ENCODE data around the gene TCF19.

The TCF19 gene

DNA sequence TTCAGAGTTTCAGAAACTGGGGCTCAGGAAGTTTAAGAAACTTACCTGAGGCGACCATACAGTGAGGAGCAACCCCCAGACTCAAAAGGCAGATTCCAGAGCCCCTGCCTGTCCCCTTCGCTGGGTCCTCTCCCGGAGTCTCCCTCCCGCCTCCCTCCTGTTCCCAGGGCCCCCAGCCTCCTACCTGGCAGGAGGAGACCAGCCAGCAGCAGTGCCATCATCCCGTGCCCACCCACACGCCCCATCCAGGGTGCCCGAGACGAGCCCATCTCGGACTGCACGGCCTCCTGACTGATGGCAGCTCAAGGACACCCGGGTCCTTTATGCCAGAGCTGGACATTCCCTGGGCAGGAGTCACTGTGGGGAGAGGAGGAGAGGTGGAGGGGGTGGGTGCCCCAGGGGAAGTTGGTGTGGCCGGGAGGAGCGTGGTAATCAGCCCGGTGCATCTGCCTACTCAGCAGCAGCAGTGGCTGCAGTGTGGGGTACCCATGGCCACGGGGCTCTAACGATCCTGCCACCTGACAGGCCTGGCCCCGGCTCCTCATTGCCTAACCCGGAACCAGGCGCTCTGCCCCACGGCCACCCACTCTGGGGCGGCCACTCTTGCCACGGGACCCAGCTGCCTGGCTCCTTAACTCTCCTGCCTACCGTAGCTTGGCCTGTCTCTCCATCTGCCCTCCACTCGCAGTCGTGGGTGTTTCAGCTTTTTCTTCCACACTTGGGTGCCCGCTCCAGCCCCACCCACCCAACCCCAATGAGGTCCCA lies 38.1 kb upstream of the TCF19 start, which contains the start of gene CDSN:
Gene CDSN (minus strand): TSS at position 296 of the 765 bp plus-strand sequence. CDS start 27 bp downstream, at position 269.
- TF ChIP-seq, protein P1, sequence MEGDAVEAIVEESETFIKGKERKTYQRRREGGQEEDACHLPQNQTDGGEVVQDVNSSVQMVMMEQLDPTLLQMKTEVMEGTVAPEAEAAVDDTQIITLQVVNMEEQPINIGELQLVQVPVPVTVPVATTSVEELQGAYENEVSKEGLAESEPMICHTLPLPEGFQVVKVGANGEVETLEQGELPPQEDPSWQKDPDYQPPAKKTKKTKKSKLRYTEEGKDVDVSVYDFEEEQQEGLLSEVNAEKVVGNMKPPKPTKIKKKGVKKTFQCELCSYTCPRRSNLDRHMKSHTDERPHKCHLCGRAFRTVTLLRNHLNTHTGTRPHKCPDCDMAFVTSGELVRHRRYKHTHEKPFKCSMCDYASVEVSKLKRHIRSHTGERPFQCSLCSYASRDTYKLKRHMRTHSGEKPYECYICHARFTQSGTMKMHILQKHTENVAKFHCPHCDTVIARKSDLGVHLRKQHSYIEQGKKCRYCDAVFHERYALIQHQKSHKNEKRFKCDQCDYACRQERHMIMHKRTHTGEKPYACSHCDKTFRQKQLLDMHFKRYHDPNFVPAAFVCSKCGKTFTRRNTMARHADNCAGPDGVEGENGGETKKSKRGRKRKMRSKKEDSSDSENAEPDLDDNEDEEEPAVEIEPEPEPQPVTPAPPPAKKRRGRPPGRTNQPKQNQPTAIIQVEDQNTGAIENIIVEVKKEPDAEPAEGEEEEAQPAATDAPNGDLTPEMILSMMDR (conservative IDR thresholded peaks at IDR 0.05; ENCODE audit: low read depth) = no peak
- H3K27ac ChIP-seq = peak within 1 kb of the TSS; percentile 91
- DNase-seq (ENCODE audit: low spot score) = no peak
- ChIA-PET POLR2A (ENCODE audit: low non-redundant PET) (interaction anchor here (0.5 kb wide), 2 partner anchors 268 to 477 kb away, joined by 3 read pairs; no protein-coding TSS in a partner anchor), CTCF (interaction anchor here (0.6 to 1.1 kb wide), 2 partner anchors 28 to 205 kb away, joined by 3 read pairs; no protein-coding TSS in a partner anchor)

DNA sequence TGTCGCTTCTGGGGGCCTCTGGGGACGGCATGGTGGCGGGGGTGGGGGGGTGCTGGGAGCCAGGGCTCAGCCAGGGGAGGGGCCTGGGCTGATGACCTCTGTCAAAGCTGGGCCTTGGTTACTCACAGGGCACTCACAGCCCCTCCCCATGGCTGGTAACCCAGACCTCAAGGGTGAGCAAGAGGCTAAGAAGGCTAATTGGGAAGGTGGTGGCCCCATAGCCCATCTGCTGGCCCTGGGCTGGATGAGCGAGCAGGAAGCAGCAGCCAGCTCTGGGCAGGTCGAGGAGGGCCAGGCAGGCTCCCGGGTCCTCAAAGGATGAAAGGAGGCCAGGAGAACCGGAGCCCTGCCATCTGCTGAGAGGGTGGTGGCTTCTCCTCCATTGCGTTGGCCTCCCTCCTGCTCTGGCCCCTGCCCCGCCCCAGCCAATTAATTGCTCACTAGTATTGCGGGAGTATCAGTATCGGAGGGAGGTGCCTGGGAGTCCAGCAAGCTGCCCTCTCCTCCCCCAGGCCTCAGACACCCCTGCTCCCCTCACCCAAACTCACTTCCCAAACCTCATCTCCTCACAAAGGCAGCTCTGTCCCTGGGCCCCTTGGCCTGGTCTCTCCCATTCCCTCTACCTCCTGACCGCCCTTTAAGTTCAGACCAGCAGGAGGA lies 37.1 kb upstream of the TCF19 start:
- ChIA-PET CTCF (no interaction called here), POLR2A (ENCODE audit: low non-redundant PET) (interaction anchor here (0.5 kb wide), 1 partner anchor 477 kb away, joined by 3 read pairs; no protein-coding TSS in a partner anchor)
- peak overlapping the region; percentile 91 for H3K27ac ChIP-seq
- TF ChIP-seq, protein P1 (conservative IDR thresholded peaks at IDR 0.05; ENCODE audit: low read depth) = no peak
- no peak for DNase-seq (ENCODE audit: low spot score)

DNA sequence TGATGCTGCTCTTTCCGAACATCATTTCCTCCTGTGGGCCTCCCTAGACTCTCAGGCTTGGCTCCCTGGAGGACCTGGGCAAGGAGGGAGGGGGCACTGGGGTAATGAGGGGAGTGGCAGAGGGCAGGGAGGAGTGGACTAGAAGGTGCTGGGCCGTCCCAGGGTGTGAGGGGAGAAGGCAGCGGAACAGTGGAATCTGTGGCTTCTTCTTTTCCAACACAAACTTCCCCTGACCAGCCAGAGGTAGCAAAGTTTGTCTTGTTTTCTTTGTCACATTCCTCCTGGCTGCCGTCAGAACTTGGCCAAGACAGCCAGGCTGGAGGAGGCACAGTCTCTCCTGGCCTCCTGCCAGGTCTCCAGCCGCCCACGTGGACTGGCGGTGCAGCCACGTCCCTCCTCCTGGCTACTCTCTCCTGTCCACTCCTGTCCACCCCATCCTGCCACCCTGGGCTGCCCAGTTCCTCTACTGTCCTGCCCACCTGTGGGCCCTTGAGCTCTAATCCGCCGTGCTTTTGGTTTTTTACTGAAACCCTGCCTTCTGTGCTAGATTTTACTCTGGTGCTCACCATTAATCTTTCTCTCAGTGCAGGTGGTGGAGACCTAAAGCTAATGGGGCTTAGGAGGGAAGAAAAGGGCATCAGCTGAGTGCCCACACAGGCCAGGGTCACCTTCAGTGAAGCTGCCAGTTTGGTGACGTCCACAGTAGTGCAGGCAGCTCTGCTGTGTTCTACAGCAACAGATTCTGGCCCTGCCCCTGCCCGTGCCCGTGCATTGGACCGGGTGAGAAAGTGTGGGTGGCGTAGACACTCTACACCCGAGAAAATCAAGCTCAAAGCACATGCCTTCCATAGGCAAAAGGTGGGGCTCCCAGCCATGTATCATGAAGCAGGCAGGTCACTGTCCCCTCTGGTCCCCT lies 35.3 kb upstream of the TCF19 start:
- peak; percentile 82 for DNase-seq (ENCODE audit: low spot score)
- H3K27ac ChIP-seq = peak overlapping the region; percentile 91
- ChIA-PET CTCF (interaction anchor here (0.6 kb wide), 1 partner anchor 669 kb away, joined by 3 read pairs; no protein-coding TSS in a partner anchor), POLR2A (ENCODE audit: low non-redundant PET) (no interaction called here)
- TF ChIP-seq, protein P1 (conservative IDR thresholded peaks at IDR 0.05; ENCODE audit: low read depth) = no peak

DNA sequence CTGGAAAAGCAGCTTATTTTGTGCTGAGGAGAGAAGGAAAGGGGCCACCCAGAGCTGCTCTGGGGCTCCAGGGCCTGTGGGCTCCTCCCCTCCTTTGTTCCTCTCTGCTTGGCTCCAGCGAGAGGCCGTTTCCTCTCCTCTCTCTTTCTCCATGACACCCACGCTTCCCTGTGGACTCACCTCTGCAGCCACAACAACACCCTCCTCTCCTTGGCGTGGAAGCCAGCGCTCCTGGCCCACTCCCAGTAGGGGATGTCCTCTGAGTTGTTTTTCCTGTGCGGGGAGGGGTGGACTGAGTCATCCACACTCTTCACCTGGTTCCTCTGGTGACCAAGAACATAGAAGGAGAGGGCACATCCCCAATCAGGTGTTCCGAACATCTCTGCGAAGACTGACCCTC lies 33.2 kb upstream of the TCF19 start:
- TF ChIP-seq, protein P1 (conservative IDR thresholded peaks at IDR 0.05; ENCODE audit: low read depth) = no peak
- CTCF ChIA-PET = interaction anchor here (0.6 to 1.3 kb wide), 2 partner anchors 38 to 360 kb away, joined by 3 read pairs; no protein-coding TSS in a partner anchor

DNA sequence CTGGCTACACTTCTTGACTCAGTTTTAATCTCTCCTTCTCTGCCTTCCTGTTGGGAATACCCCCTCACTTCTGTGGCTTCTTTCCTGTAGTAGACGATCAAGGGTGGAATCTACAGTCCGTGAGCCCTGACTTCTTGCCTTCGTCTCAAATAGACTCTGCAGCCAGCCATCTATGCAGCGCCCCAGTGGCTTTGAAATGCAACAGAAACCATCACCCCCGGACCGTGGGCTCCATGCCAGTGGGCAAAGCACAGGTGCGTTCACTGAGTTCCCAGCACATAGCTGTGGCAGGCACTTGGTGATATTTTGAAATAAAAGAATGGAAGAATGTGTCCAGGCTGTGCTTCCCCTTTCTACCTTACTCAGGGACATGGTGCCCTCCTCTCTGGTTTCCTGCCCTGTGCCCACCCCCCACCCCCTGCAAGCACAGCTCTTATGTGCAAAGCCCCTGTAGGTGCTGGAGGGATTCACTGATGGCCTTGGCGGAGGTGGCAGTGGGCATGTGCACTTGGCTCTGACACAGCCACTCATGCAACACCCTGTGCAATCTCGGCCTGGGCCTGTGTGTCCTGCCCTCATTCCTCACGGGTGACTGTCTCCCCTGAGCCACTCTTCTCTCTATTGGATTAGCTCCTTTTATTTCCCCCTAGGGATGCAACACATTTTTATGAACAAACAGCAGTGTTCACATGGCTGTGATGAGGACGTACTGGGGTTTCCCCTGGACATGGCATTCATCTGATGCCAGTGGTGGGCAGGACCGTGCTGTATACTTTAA lies 32.6 kb upstream of the TCF19 start:
- CTCF ChIA-PET = interaction anchor here (0.6 to 1.3 kb wide), 3 partner anchors 38 to 359 kb away, joined by 3 to 4 read pairs (median 3); no protein-coding TSS in a partner anchor
- peak; percentile 67 for DNase-seq (ENCODE audit: low spot score)

More for the DNA sequence above, 33.2 kb upstream of the TCF19 start:
- peak overlapping the region; percentile 91 for H3K27ac ChIP-seq
- POLR2A ChIA-PET (ENCODE audit: low non-redundant PET) = no interaction called here
- DNase-seq (ENCODE audit: low spot score) = peak; percentile 75

More for the DNA sequence above, 32.6 kb upstream of the TCF19 start:
- peak overlapping the region; percentile 91 for H3K27ac ChIP-seq
- POLR2A ChIA-PET (ENCODE audit: low non-redundant PET) = no interaction called here
- TF ChIP-seq, protein P1 (conservative IDR thresholded peaks at IDR 0.05; ENCODE audit: low read depth) = no peak

Measured in RWPE1 (cell line).